ENCODE results near the gene GJC1.

The GJC1 gene

DNA sequence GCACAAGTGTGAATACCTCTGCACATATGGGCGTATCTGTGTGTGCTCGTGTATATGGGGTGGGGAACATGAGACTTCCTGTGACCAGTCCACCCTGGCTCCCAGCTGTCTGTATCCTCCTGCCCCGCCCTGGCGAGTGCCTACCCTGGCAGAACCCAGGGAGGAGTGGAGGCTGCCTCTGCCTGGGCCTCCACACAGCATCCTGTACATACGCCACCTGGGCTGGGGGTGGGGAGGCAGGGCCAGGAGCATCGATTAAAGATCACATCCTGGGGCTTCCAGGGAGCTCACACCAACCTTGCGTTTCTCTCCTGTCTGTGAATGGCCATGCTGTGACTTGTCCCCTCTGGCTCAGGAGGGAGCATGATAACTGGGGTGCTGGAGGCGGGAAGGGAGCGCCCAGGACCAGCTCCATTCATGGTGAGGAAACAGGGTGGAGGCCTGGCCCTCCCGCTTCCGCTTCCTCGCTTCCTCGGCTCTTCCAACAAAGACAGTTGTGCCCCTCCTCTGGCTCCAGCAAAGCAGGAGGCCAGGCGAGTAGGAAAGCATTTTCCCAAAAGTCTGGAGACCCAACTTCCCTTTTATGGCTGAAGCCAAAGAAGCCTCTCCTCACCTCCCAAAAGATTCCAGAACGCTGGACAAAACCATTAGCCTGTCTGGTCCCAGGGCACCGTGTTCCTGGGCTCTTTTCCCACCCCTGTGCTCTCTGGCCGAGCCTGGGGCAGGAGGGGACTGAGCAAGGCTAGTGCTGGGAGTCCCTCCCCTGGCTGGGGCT lies 48.3 kb downstream of the GJC1 start:
- TF ChIP-seq TAF1 (IDR thresholded peaks at IDR 0.05; ENCODE audit: borderline replicate concordance, low read depth, low read length) (no peak), POLR2A (IDR thresholded peaks at IDR 0.05; ENCODE audit: low read depth, low read length) (no peak), POLR2AphosphoS5 (IDR thresholded peaks at IDR 0.05; ENCODE audit: low read depth, low read length) (no peak)
- no peak for FAIRE-seq
- no peak for DNase-seq (ENCODE audit: insufficient read length)

DNA sequence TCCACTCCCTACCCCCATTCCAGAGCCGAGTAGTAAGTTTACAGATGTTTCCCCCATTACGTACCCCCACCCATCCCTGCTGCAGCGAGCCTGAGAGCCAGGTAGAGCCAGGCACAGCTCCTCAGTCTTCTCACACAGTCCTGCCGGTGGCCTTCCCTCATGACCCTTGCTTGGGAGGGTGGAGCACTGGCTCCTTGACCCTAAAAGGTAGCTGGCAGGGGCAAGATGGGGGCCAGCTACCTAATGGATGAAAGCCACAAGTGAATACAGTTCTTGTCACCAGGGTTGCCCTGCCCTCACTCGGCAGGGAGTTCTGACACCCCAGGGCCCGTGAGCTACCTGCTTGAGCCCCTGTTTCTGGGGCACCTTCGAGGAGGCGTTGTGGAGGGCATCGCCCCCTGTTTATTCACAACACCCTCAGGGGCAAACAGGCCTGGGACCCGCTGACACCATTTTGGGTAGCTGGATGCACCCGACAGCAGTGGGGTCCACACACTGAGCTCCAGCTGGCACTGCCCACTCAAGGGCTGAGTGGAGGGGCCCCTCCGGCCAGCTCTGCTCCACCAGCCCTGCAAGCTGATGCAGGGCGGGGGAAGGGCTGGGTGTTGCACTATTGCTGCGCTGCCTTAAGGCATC lies 49.1 kb downstream of the GJC1 start:
- DNase-seq (ENCODE audit: insufficient read length) (no peak), FAIRE-seq (no peak)
- TF ChIP-seq TAF1 (IDR thresholded peaks at IDR 0.05; ENCODE audit: borderline replicate concordance, low read depth, low read length) = no peak
- no peak for TF ChIP-seq POLR2AphosphoS5 (IDR thresholded peaks at IDR 0.05; ENCODE audit: low read depth, low read length)

DNA sequence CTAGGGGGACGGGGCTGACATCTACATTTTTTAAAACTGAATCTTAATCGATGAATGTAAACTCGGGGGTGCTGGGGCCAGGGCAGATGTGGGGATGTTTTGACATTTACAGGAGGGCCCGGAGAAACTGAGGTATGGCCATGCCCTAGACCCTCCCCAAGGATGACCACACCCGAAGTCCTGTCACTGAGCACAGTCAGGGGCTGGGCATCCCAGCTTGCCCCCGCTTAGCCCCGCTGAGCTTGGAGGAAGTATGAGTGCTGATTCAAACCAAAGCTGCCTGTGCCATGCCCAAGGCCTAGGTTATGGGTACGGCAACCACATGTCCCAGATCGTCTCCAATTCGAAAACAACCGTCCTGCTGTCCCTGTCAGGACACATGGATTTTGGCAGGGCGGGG lies 49.9 kb downstream of the GJC1 start:
- DNase-seq (ENCODE audit: insufficient read length) (no peak), FAIRE-seq (no peak)
- no peak for TF ChIP-seq POLR2AphosphoS5 (IDR thresholded peaks at IDR 0.05; ENCODE audit: low read depth, low read length)
- TF ChIP-seq TAF1 (IDR thresholded peaks at IDR 0.05; ENCODE audit: borderline replicate concordance, low read depth, low read length) = no peak
- no peak for TF ChIP-seq POLR2A (IDR thresholded peaks at IDR 0.05; ENCODE audit: low read depth, low read length)

DNA sequence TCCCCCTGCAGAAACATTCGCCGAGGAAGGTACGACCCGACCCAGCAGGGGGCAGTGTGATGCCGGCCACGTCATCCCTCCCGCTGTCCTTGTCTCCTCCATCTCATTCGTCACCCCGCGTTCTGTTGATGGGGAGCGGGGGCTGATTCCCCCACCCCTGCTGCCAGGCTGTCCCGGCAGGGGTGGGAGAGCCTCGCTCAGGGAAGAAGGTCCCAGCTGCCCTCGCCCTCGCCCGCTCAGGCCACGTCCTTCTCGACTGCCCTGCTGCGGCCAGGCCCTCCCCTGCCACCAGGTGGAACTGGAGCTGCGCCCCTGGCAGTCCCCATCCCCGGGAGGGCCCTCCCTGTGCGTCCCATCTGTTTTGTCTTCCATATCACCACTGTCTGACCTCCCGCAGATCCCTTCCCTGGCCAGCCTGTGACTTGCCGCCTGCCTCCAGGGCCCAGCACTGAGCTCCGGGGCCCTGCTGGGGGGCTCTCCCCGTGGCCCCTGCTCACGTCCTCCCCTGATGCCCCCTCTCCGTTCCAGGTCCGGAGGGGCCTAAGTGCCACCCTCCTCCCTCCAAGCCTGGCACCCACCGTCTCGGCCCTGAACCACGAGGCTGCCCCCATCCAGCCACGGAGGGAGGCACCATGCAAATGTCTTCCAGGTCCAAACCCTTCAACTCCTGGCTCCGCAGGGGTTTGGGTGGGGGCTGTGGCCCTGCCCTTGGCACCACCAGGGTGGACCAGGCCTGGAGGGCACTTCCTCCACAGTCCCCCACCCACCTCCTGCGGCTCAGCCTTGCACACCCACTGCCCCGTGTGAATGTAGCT lies 50.7 kb downstream of the GJC1 start:
- TF ChIP-seq POLR2AphosphoS5 (IDR thresholded peaks at IDR 0.05; ENCODE audit: low read depth, low read length) (no peak), POLR2A (IDR thresholded peaks at IDR 0.05; ENCODE audit: low read depth, low read length) (no peak), TAF1 (IDR thresholded peaks at IDR 0.05; ENCODE audit: borderline replicate concordance, low read depth, low read length) (no peak)
- peak; percentile 94 for FAIRE-seq
- peak; percentile 88 for DNase-seq (ENCODE audit: insufficient read length)

DNA sequence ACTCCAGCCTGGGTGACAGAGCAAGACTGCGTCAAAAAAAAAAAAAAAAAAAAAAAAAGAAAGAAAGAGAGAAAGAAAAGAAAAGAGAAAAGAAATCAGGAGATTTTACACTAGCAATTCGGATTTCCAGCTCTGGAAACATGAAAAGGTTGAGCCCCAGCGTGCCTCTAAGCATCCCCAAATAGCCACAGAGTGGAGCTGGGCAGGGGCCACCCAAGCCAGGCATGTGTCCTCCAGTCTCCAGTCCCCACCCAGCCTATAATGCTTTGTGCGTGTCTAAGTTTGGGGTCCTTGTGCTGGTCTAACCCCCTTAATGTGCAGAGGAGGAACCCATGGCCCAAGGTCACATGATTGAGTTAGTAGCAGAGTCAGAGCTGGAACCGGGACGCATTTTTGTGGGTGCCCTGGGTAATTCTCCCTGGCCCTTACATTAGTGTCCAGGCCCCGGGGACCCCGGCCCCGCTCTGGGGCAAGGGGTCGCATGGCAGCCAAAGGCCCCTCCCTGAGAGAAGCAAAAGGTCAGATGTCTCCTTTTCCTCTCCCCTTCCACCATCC lies 51.4 kb downstream of the GJC1 start:
- TF ChIP-seq POLR2AphosphoS5 (IDR thresholded peaks at IDR 0.05; ENCODE audit: low read depth, low read length) (no peak), TAF1 (IDR thresholded peaks at IDR 0.05; ENCODE audit: borderline replicate concordance, low read depth, low read length) (no peak), POLR2A (IDR thresholded peaks at IDR 0.05; ENCODE audit: low read depth, low read length) (no peak)
- FAIRE-seq = no peak
- no peak for DNase-seq (ENCODE audit: insufficient read length)

DNA sequence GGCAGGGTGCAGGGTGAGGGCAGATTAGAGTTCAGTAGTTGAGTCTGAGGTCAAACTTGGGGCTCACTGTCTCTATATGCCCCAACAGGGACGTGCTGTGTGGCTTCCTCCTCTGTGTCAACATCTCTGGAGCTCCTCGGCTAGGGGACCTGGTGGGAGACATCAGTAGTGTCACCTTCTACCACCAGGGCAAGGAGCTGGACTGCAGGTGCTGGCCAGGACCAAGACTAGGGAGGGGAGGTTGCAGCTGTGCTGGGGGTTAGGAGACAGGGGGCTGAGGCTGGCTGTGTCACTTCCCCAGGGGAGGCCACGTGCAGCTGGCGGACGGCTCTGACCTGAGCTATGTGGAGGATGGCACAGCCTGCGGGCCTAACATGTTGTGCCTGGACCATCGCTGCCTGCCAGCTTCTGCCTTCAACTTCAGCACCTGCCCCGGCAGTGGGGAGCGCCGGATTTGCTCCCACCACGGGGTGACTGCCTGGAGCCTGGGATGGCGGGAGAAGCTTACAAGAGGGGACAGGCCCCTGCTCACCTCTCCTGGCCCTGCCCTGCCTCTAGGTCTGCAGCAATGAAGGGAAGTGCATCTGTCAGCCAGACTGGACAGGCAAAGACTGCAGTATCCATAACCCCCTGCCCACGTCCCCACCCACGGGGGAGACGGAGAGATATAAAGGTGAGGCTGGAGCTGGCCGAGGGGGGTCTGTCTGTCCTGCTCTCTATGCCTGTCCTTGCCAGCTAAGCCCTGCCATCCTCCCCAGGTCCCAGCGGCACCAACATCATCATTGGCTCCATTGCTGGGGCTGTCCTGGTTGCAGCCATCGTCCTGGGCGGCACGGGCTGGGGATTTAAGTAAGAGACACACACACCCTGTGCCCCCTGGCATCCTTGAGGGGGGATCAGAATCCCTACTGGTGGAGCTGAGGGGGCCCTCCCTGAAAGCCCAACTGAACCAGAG lies 52.4 kb downstream of the GJC1 start:
- FAIRE-seq (no peak), DNase-seq (ENCODE audit: insufficient read length) (no peak)
- TF ChIP-seq POLR2AphosphoS5 (IDR thresholded peaks at IDR 0.05; ENCODE audit: low read depth, low read length) = no peak
- no peak for TF ChIP-seq TAF1 (IDR thresholded peaks at IDR 0.05; ENCODE audit: borderline replicate concordance, low read depth, low read length)
- TF ChIP-seq POLR2A (IDR thresholded peaks at IDR 0.05; ENCODE audit: low read depth, low read length) = no peak

DNA sequence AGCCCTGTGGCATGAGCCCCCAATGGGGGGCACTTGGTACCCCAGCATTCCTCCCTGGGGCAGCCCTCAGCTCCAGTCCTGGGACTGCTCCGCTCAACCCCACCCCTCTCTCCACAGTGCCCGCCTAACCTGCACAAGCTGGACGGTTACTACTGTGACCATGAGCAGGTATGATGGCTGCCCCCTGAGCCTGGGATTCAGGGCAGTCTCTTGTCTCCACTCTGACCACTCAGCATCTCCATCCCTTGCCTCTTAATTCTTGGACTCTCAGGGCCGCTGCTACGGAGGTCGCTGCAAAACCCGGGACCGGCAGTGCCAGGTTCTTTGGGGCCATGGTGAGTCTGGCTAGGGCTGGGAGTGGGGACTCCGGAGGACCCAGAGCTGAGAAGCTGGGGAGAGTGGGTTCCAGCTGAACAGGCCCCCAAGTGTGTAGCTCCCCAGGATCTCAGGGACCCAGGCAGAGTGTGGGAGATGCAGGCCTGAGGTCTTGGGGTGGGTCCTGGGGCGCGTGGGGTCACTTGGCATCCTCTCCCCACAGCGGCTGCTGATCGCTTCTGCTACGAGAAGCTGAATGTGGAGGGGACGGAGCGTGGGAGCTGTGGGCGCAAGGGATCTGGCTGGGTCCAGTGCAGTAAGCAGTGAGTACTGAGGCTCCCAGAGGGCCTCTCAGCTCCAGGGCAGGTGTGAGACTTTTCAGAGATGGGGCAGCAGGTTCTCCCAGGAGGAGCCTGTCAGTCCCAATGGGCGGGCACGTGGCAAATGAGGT lies 53.3 kb downstream of the GJC1 start:
- DNase-seq (ENCODE audit: insufficient read length) (no peak), FAIRE-seq (no peak)
- TF ChIP-seq POLR2AphosphoS5 (IDR thresholded peaks at IDR 0.05; ENCODE audit: low read depth, low read length) (no peak), POLR2A (IDR thresholded peaks at IDR 0.05; ENCODE audit: low read depth, low read length) (no peak), TAF1 (IDR thresholded peaks at IDR 0.05; ENCODE audit: borderline replicate concordance, low read depth, low read length) (no peak)

DNA sequence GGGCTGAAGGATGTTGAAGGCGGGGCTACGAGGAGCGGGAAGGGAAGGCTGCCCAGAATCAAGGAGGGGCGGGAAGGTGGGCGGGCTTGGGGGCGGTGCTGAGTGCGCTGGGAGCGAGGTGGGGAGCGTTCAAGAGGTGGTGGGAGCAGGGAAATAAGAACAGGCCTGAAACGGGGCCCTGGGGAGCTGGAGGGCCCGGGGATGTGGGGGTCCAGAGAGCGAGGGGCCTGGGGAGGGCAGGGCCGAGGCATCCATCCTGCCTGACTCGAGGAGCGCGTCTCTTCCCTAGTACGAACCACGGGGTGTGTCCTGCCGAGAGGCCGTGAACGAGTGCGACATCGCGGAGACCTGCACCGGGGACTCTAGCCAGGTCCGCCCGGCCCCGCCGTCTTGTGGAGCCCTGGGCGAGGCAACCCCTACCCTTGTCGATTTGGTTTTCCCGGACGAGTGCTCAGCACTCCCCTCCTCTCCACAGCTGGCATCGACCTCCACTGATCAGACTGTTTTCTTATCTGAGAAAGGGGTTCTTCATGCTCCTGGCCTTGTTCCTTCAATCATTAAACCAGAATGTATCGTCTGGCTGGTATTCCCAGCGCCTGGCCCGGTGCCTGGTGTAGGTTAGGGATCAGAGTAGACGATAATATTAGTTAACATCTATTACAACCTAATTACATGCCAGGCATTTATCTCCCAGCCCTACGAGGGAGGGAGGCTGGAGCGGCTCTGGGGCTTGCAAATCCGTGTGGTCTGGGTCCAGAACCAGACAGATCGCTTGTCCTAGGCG lies 54.1 kb downstream of the GJC1 start:
- DNase-seq (ENCODE audit: insufficient read length) (no peak), FAIRE-seq (no peak)
- TF ChIP-seq TAF1 (IDR thresholded peaks at IDR 0.05; ENCODE audit: borderline replicate concordance, low read depth, low read length) (no peak), POLR2A (IDR thresholded peaks at IDR 0.05; ENCODE audit: low read depth, low read length) (no peak), POLR2AphosphoS5 (IDR thresholded peaks at IDR 0.05; ENCODE audit: low read depth, low read length) (no peak)

DNA sequence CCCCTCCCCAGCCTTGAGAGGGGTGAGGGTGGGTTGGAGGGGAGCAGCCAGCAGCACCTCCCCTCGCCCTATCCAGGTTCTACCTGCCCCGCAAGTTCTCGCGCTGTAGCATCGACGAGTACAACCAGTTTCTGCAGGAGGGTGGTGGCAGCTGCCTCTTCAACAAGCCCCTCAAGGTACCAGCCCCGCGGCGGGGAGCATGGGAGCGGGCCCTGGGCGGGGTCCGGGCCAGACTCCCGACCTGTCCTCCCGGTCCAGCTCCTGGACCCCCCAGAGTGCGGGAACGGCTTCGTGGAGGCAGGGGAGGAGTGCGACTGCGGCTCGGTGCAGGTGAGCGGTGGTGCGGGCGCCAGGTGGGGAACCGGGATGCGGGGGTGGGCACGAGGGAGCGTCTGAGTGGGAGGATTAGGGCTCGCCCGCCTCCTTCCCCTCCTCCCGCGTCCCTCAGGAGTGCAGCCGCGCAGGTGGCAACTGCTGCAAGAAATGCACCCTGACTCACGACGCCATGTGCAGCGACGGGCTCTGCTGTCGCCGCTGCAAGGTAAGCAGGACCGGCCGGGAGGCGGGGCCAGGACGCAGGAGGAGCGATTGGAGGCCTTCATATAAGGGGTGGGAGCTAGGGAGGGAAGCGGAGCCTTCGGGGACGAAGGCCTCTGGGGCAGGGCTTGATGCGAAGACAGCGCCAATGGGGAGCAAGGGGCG lies 54.8 kb downstream of the GJC1 start:
- TF ChIP-seq POLR2A (IDR thresholded peaks at IDR 0.05; ENCODE audit: low read depth, low read length) (peak; percentile 51; the same call in 1 of the 2 replicates), POLR2AphosphoS5 (IDR thresholded peaks at IDR 0.05; ENCODE audit: low read depth, low read length) (no peak)
- DNase-seq (ENCODE audit: insufficient read length) (peak; percentile 99), FAIRE-seq (peak; percentile 99)

Data from GM12892 (cell line).